PC-3 (cell line): Measurements from ENCODE around the gene STH.

Source experiments
- CTCF ChIP-seq: fragments of 300-600 bp; sonication (generic); conservative IDR thresholded peaks from 2 replicates; pipeline ENCODE4 v1.5.1; 2017; ENCODE audit warnings: antibody characterized with exemption, low read depth, mild to moderate bottlenecking, low read length
- EZH2 ChIP-seq: fragments of 300-600 bp; sonication (generic); IDR thresholded peaks from one replicate; pipeline ENCODE4 v1.6.1; 2017; ENCODE audit warnings: antibody characterized with exemption, mild to moderate bottlenecking, low read length; ENCODE audit not compliant: unreplicated experiment
- EZH2phosphoT487 ChIP-seq: fragments of 300-600 bp; sonication (generic); IDR thresholded peaks from 2 replicates; pipeline ENCODE4 v1.6.1; 2018; ENCODE audit warnings: mild to moderate bottlenecking, antibody characterized with exemption, low read length, borderline replicate concordance

- TF ChIP-seq CTCF (no peak), EZH2phosphoT487 (no peak), EZH2 (no peak)
These were observed 6.9 kb upstream of the STH start for GRCh38 chr17:45992175-45992574.
